ENCODE results near the gene USP25. TPM values are rescaled to one million over a fixed set of nuclear protein-coding genes. Genes with fewer than 3 reads are reported as not detected.

USP25 gene
- total RNA-seq, 1 experiment from 2014 or later: 42.0 TPM

DNA sequence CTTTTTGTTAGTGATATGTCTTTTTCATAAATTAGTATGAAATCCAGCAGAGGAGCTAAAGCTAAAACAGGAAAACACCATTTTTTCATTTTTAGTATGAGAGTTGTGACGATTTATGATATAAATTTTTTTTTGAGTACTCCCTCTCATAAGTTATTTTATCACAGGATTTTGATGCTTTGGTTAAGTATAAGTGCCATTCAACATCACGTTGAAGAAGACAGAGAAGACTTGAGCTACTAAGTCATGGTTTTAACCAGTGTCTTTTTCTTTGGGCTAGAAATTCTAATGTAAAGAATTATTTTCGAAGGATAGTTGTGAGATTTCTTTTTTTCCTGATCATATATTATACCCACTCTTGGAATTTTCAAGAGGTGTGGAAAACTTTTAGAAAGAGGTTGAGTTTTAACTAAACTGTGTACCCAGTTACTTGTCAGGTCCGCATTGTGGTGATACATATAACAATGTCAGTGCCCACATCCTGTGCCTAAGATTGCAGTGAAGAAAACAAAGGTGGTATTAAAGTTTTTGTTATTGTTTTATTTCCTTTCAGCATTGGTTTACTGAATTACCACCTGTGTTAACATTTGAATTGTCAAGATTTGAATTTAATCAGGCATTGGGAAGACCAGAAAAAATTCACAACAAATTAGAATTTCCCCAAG lies 93.8 kb downstream of the USP25 start:
- Mint-ChIP-seq H3K9me3 (no peaks in the 10 kb centered on the region), H3K27ac (no peak overlapping the region), H3K27me3 (ENCODE audit: low read depth) (no peaks in the 10 kb centered on the region), H3K4me3 (no peak overlapping the region), H3K4me1 (0 out of 2 replicates have a peak, but pooled peaks cover 8% of the 10 kb centered on the region), H3K36me3 (peaks cover 6% of the 10 kb centered on the region)
- ATAC-seq: no peak
- no peak for DNase-seq (ENCODE audit: low spot score)
- no peak for TF ChIP-seq ZNF317 (CRISPR knock-in tag; IDR thresholded peaks at IDR 0.05; ENCODE audit: borderline replicate concordance, low read depth)
- TF ChIP-seq ESRRA (CRISPR knock-in tag; IDR thresholded peaks at IDR 0.05; ENCODE audit: borderline replicate concordance): no peak
- TF ChIP-seq OVOL2 (CRISPR knock-in tag; IDR thresholded peaks at IDR 0.05; ENCODE audit: borderline replicate concordance): no peak
- TF ChIP-seq, protein P1, sequence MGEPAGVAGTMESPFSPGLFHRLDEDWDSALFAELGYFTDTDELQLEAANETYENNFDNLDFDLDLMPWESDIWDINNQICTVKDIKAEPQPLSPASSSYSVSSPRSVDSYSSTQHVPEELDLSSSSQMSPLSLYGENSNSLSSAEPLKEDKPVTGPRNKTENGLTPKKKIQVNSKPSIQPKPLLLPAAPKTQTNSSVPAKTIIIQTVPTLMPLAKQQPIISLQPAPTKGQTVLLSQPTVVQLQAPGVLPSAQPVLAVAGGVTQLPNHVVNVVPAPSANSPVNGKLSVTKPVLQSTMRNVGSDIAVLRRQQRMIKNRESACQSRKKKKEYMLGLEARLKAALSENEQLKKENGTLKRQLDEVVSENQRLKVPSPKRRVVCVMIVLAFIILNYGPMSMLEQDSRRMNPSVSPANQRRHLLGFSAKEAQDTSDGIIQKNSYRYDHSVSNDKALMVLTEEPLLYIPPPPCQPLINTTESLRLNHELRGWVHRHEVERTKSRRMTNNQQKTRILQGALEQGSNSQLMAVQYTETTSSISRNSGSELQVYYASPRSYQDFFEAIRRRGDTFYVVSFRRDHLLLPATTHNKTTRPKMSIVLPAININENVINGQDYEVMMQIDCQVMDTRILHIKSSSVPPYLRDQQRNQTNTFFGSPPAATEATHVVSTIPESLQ (CRISPR knock-in tag; IDR thresholded peaks at IDR 0.05): no peak
- ChIA-PET CTCF (interaction anchor here (0.6 to 0.7 kb wide), 2 partner anchors 48 to 213 kb away, joined by 3 read pairs; no protein-coding TSS in a partner anchor), POLR2A (no interaction called here)

DNA sequence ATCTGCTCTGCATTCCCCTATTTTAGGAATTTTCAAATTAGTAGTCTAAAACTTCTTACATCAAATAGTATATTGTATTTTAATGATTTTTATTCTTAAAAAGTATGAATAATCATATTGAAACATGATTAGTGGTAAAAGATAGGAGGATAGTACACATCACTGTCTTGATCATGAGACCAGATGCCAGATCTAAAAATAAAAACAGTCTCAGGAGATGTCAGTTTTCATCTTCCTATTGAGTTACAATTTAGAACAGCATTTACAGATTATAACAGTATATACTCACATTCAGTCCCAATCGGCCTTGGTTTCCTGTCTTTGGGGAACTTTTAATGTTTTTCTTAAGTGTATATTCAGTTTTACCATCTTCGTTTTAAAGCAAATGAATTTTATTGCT lies 95.9 kb downstream of the USP25 start:
- Mint-ChIP-seq H3K27ac (no peak overlapping the region), H3K9me3 (no peaks in the 10 kb centered on the region), H3K4me1 (0 out of 2 replicates have a peak, but pooled peaks cover 8% of the 10 kb centered on the region), H3K4me3 (no peak overlapping the region), H3K27me3 (ENCODE audit: low read depth) (no peaks in the 10 kb centered on the region), H3K36me3 (peaks cover 3% of the 10 kb centered on the region; the same call in 1 of the 2 replicates)
- DNase-seq (ENCODE audit: low spot score) (no peak), ATAC-seq (no peak)
- POLR2A ChIA-PET: no interaction called here
- CTCF ChIA-PET: interaction anchor here (0.6 to 1.5 kb wide), 3 partner anchors 28 to 305 kb away, joined by 3 to 4 read pairs (median 3); no protein-coding TSS in a partner anchor
- TF ChIP-seq NR2C2 (CRISPR knock-in tag; IDR thresholded peaks at IDR 0.05) (no peak), CBFB (CRISPR knock-in tag; IDR thresholded peaks at IDR 0.05; ENCODE audit: low read depth) (no peak), FOXK1 (CRISPR knock-in tag; IDR thresholded peaks at IDR 0.05) (no peak), ZNF121 (CRISPR knock-in tag; IDR thresholded peaks at IDR 0.05) (no peak), ETV6 (CRISPR knock-in tag; IDR thresholded peaks at IDR 0.05) (no peak)

DNA sequence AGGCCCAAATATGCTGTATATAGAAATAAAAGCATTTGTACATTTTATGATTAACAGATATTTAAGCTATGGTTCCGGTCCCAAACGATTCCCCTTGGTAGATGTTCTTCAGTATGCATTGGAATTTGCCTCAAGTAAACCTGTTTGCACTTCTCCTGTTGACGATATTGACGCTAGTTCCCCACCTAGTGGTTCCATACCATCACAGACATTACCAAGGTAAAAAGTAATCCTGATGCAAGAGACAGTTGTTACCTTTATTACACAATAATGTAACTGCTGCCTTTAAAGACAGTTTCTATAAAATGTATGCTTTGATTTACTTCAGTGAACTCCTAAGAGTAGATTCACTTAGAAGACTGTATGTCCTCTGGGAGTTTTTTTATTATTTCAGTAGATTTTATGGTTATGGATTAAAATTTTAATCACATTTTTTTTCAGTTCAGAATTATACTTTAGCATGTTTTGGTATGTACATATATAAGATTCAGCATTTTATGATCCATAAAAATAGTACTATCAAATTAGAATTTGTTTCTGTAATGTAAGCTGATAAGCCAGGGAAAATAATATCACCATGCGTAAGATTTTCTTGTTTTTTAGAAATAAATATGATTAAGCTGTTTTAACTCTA lies 96.5 kb downstream of the USP25 start:
- Mint-ChIP-seq H3K27ac (no peak overlapping the region), H3K9me3 (no peaks in the 10 kb centered on the region), H3K4me3 (no peak overlapping the region), H3K36me3 (peaks cover 5% of the 10 kb centered on the region), H3K27me3 (ENCODE audit: low read depth) (no peaks in the 10 kb centered on the region), H3K4me1 (0 out of 2 replicates have a peak, but pooled peaks cover 8% of the 10 kb centered on the region)
- peak; percentile 13 for DNase-seq (ENCODE audit: low spot score)
- peak; percentile 88 for ATAC-seq
- ChIA-PET CTCF (interaction anchor here (0.6 to 1.5 kb wide), 3 partner anchors 29 to 306 kb away, joined by 3 to 4 read pairs (median 3); no protein-coding TSS in a partner anchor), POLR2A (no interaction called here)
- TF ChIP-seq, protein P2, sequence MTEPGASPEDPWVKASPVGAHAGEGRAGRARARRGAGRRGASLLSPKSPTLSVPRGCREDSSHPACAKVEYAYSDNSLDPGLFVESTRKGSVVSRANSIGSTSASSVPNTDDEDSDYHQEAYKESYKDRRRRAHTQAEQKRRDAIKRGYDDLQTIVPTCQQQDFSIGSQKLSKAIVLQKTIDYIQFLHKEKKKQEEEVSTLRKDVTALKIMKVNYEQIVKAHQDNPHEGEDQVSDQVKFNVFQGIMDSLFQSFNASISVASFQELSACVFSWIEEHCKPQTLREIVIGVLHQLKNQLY (CRISPR knock-in tag; IDR thresholded peaks at IDR 0.05): no peak
- peak; percentile 76 for TF ChIP-seq GABPB1 (CRISPR knock-in tag; IDR thresholded peaks at IDR 0.05)
- TF ChIP-seq, protein P3, sequence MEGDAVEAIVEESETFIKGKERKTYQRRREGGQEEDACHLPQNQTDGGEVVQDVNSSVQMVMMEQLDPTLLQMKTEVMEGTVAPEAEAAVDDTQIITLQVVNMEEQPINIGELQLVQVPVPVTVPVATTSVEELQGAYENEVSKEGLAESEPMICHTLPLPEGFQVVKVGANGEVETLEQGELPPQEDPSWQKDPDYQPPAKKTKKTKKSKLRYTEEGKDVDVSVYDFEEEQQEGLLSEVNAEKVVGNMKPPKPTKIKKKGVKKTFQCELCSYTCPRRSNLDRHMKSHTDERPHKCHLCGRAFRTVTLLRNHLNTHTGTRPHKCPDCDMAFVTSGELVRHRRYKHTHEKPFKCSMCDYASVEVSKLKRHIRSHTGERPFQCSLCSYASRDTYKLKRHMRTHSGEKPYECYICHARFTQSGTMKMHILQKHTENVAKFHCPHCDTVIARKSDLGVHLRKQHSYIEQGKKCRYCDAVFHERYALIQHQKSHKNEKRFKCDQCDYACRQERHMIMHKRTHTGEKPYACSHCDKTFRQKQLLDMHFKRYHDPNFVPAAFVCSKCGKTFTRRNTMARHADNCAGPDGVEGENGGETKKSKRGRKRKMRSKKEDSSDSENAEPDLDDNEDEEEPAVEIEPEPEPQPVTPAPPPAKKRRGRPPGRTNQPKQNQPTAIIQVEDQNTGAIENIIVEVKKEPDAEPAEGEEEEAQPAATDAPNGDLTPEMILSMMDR (IDR thresholded peaks at IDR 0.05): peak; percentile 30; the same call in 1 of the 2 replicates
